HepG2 (cell line): Measurements from ENCODE around the gene PLXNC1. TPM values are rescaled to one million over a fixed set of nuclear protein-coding genes. Genes with fewer than 3 reads are reported as not detected.

Experiments
- ASH2L ChIP-seq: fragments of 300-600, 200-600 bp; sonication (generic); IDR thresholded peaks from 2 replicates; pipeline ENCODE4 v1.7.0; 2017; ENCODE audit warnings: low read depth, mild to moderate bottlenecking, moderate library complexity, mixed read lengths, low read length; ENCODE audit not compliant: insufficient read length
- BHLHE40 ChIP-seq: IDR thresholded peaks from 2 replicates; pipeline ENCODE4 v1.6.1; 2011; ENCODE audit warnings: low read length, improper control_type of control experiment
- CCDC6 ChIP-seq: sonication (generic); formaldehyde crosslinking; IDR thresholded peaks from 2 replicates; pipeline ENCODE4 v1.8.1; 2022; ENCODE audit warnings: mild to moderate bottlenecking, missing genetic modification reagents, moderate library complexity
- CEBPG ChIP-seq: IDR thresholded peaks from 2 replicates; pipeline ENCODE4 v1.6.1; 2016
- CREB1 ChIP-seq, 2 experiments: fragments of 450-650 bp in 1 of 2; IDR thresholded peaks; 2 replicates each; pipeline ENCODE4 v1.6.1; 2016 to 2017; ENCODE audit warnings: control low read depth in 1 of 2, mild to moderate bottlenecking in 1 of 2, missing compliant biosample characterization in 1 of 2, missing genetic modification characterization in 1 of 2
- FOXP1 ChIP-seq, 2 experiments: fragments of 450-650 bp in 1 of 2; IDR thresholded peaks; 2 replicates each; pipeline ENCODE4 v1.6.1; 2017 to 2018; ENCODE audit warnings: antibody characterized with exemption in 1 of 2
- HOMEZ ChIP-seq: IDR thresholded peaks from 2 replicates; pipeline ENCODE4 v1.6.1; 2016; ENCODE audit warnings: low read depth
- JARID2 ChIP-seq: sonication (generic); formaldehyde crosslinking; IDR thresholded peaks from 2 replicates; pipeline ENCODE4 v1.8.1; 2023; ENCODE audit warnings: missing genetic modification reagents, inconsistent platforms; ENCODE audit not compliant: insufficient replicate concordance
- KDM1A ChIP-seq: IDR thresholded peaks from 2 replicates; pipeline ENCODE4 v1.6.1; 2016; ENCODE audit warnings: missing compliant biosample characterization
- PITX1 ChIP-seq: sonication (generic); formaldehyde crosslinking; IDR thresholded peaks from 2 replicates; pipeline ENCODE4 v1.5.1; 2020; ENCODE audit warnings: mild to moderate bottlenecking, missing genetic modification reagents
- TEAD3 ChIP-seq: optimal IDR thresholded peaks from 2 replicates; pipeline ENCODE3; 2016; ENCODE audit warnings: borderline replicate concordance
- TFAP4 ChIP-seq: sonication (generic); IDR thresholded peaks from 2 replicates; pipeline ENCODE4 v1.6.1; 2016; ENCODE audit warnings: low read depth, borderline replicate concordance
- ZNF292 ChIP-seq: sonication (generic); formaldehyde crosslinking; IDR thresholded peaks from 2 replicates; pipeline ENCODE4 v1.8.1; 2022; ENCODE audit warnings: mild to moderate bottlenecking, low read depth, missing genetic modification reagents, borderline replicate concordance
- ZNF407 ChIP-seq: sonication (generic); formaldehyde crosslinking; IDR thresholded peaks from one replicate; pipeline ENCODE4 v1.5.1; 2020; ENCODE audit warnings: mild to moderate bottlenecking, missing genetic modification reagents; ENCODE audit errors: not compliant biosample characterization
- ZNF460 ChIP-seq: sonication (generic); formaldehyde crosslinking; IDR thresholded peaks from 2 replicates; pipeline ENCODE4 v1.5.1; 2020; ENCODE audit warnings: missing genetic modification reagents, mild to moderate bottlenecking, borderline replicate concordance
- ZNF564 ChIP-seq: sonication (generic); formaldehyde crosslinking; IDR thresholded peaks from 2 replicates; pipeline ENCODE4 v1.8.1; 2023; ENCODE audit warnings: mild to moderate bottlenecking, missing genetic modification reagents
- ZNF772 ChIP-seq: sonication (generic); formaldehyde crosslinking; IDR thresholded peaks from 2 replicates; pipeline ENCODE4 v1.5.0; 2020; ENCODE audit warnings: mild to moderate bottlenecking, missing genetic modification reagents
- ZNF784 ChIP-seq: sonication (generic); formaldehyde crosslinking; IDR thresholded peaks from 2 replicates; pipeline ENCODE4 v1.5.1; 2020; ENCODE audit warnings: missing genetic modification reagents, mild to moderate bottlenecking, borderline replicate concordance
- polyA plus RNA-seq, 8 experiments: library from polyadenylated mRNA; depleted of rRNA in 3 of 8; stranded (reverse) in 7 of 8; unstranded in 1 of 8; fragments of >200 nt; fragmentation: Illumina TruSeq in 4 of 8; extraction: Trizol in 4 of 8; gene quantifications; 2 replicates each; pipeline versions ENCODE4 v1.2.1 to v1.2.3, GENCODE V29; 2011 to 2016; ENCODE audit warnings: low read depth in 4 of 8, missing spikeins in 1 of 8, mixed read lengths in 1 of 8; ENCODE audit not compliant: insufficient read depth in 1 of 8
- total RNA-seq, 5 experiments: library from RNA; depleted of rRNA; stranded (reverse); fragments of >200 nt; fragmentation: Illumina TruSeq; extraction: Trizol; gene quantifications; 2 replicates each; pipeline ENCODE4 v1.2.3, GENCODE V29; 2016; ENCODE audit warnings: low read depth in 1 of 5

PLXNC1 gene
- total and polyA plus RNA-seq, 2 of the 13 experiments (the other 11 are each of a cell fraction or from before 2014, with no cell fraction given): 6.6 to 11.2 TPM

- no peak for TF ChIP-seq JARID2 (CRISPR knock-in tag)
- TF ChIP-seq BHLHE40: no peak
- 0 out of 2 replicates have a peak, but pooled peaks have one; percentile 8 for TF ChIP-seq TFAP4
- peak; percentile 59 for TF ChIP-seq ASH2L
- peak; percentile 95 for TF ChIP-seq PITX1 (CRISPR knock-in tag)
- no peak for TF ChIP-seq ZNF564 (CRISPR knock-in tag)
- TF ChIP-seq TEAD3 (CRISPR knock-in tag): peak; percentile 73
- no peak for TF ChIP-seq CREB1 (IDR thresholded peaks at IDR 0.05)
- TF ChIP-seq CREB1 (CRISPR knock-in tag; IDR thresholded peaks at IDR 0.05): peak; percentile 48; the same call in 1 of the 2 replicates
- peak; percentile 67; the same call in 1 of the 2 replicates for TF ChIP-seq ZNF292 (CRISPR knock-in tag)
- TF ChIP-seq CEBPG: peak; percentile 65
- peak; percentile 71; the same call in 1 of the 2 replicates for TF ChIP-seq KDM1A (CRISPR knock-in tag)
- no peak for TF ChIP-seq CCDC6 (CRISPR knock-in tag)
- no peak for TF ChIP-seq ZNF407 (CRISPR knock-in tag)
- no peak for TF ChIP-seq FOXP1 (IDR thresholded peaks at IDR 0.05)
- peak; percentile 57; the same call in 1 of the 2 replicates for TF ChIP-seq FOXP1 (CRISPR knock-in tag; IDR thresholded peaks at IDR 0.05)
- 0 out of 2 replicates have a peak, but pooled peaks have one; percentile 28 for TF ChIP-seq ZNF784 (CRISPR knock-in tag)
- TF ChIP-seq ZNF460 (CRISPR knock-in tag): no peak
- no peak; the same call in 1 of the 2 replicates for TF ChIP-seq HOMEZ (CRISPR knock-in tag)
- no peak for TF ChIP-seq ZNF772
Observed at GRCh38 chr12:94183708-94184379, 35.5 kb downstream of the PLXNC1 start (continued).
